Dendritic cell treated with granulocyte-macrophage colony-stimulating factor and Interleukin-4, amounts not matched to agents 40 ng/mL and 50 ng/mL, for 4 days (primary cell): ENCODE data around the gene TTC23L.
"Not testable (repeated sequence)": the region's sequence is repeated elsewhere in the genome, so short reads cannot be mapped to it uniquely, and the experiment has no call there.

ENCODE experiments used
- H3K27ac Mint-ChIP-seq: one replicate; pipeline ENCODE4 v1.8.0; 2022; ENCODE audit warnings: mild to moderate bottlenecking, mixed read lengths
- H3K27me3 Mint-ChIP-seq: one replicate; pipeline ENCODE4 v1.8.0; 2022; ENCODE audit warnings: mild to moderate bottlenecking, mixed read lengths
- H3K36me3 Mint-ChIP-seq: one replicate; pipeline ENCODE4 v1.8.0; 2022; ENCODE audit warnings: low read depth, mixed read lengths
- H3K4me1 Mint-ChIP-seq: one replicate; pipeline ENCODE4 v1.8.0; 2022; ENCODE audit warnings: low read depth, mixed read lengths
- H3K4me3 Mint-ChIP-seq: one replicate; pipeline ENCODE4 v1.8.0; 2022; ENCODE audit warnings: mild to moderate bottlenecking, moderate library complexity, mixed read lengths
- H3K9me3 Mint-ChIP-seq: one replicate; pipeline ENCODE4 v1.8.0; 2022; ENCODE audit warnings: mixed read lengths
- intact Hi-C: fragments of 100-400 bp; cut with micrococcal nuclease; formaldehyde crosslinking; loops from one replicate; pipeline ENCODE4 v1.15.0; 2022

The TTC23L gene

DNA sequence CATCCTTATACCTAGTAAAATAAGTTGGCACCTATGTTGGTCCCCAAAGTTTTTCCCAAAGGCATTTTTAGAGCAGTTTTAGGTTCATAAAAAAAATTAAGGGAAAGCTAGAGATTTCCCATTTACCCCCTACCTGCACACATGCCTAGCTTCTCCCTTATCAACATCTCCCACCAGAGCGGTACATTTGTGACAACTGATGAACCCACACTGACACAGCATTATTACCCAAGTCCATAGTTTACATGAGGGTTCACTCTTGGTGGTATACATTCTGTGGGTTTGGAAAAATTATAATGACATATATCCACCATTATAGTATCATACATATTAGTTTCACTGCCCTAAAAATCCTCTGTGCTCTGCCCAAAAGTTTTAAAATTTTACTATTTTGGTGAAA, 64.3 kb downstream of the TTC23L start:
- Mint-ChIP-seq H3K4me3 (no peak overlapping the region), H3K27ac (no peak overlapping the region), H3K36me3 (peaks cover 23% of the 10 kb centered on the region), H3K27me3 (no peaks in the 10 kb centered on the region), H3K4me1 (no peaks in the 10 kb centered on the region), H3K9me3 (no peaks in the 10 kb centered on the region)
- intact Hi-C loops = no loop called here

- Mint-ChIP-seq H3K27ac (no peak overlapping the region), H3K4me3 (no peak overlapping the region), H3K27me3 (no peaks in the 10 kb centered on the region), H3K9me3 (no peaks in the 10 kb centered on the region), H3K4me1 (no peaks in the 10 kb centered on the region), H3K36me3 (peaks cover 44% of the 10 kb centered on the region)
- intact Hi-C loops = no loop called here
Measured at GRCh38 chr5:34905564-34905963, 66.6 kb downstream of the TTC23L start.

GRCh38 chr5:34913072-34913471, 74.1 kb downstream of the TTC23L start:
- H3K9me3 Mint-ChIP-seq = no peaks in the 10 kb centered on the region
- peaks cover 47% of the 10 kb centered on the region for H3K36me3 Mint-ChIP-seq
- intact Hi-C loops = no loop called here
- peaks cover 28% of the 10 kb centered on the region for H3K4me1 Mint-ChIP-seq
- H3K27ac Mint-ChIP-seq = no peak overlapping the region
- no peaks in the 10 kb centered on the region for H3K27me3 Mint-ChIP-seq
- no peak overlapping the region for H3K4me3 Mint-ChIP-seq

GRCh38 chr5:34914671-34915138, 75.7 kb downstream of the TTC23L start:
- intact Hi-C loops = loop anchor here (1.0 kb wide), 1 partner anchor 15 kb away; the partner anchor contains the start of gene DNAJC21
- Mint-ChIP-seq H3K27me3 (no peaks in the 10 kb centered on the region), H3K4me3 (no peak overlapping the region), H3K4me1 (peaks cover 28% of the 10 kb centered on the region), H3K36me3 (peaks cover 40% of the 10 kb centered on the region), H3K9me3 (no peaks in the 10 kb centered on the region), H3K27ac (no peak overlapping the region)

GRCh38 chr5:34915139-34915855, 76.3 kb downstream of the TTC23L start, which contains the start of the genes BRIX1 and RAD1:
Gene BRIX1, plus strand, starts transcription at chr5:34915711. Its CDS starts 28 bp downstream, at chr5:34915739.
Gene RAD1, minus strand, starts transcription at chr5:34915504. Its CDS starts 612 bp downstream, at chr5:34914892.
- intact Hi-C loops = loop anchor here (1.0 kb wide), 1 partner anchor 14 kb away; the partner anchor contains the start of gene DNAJC21
- Mint-ChIP-seq H3K9me3 (no peaks in the 10 kb centered on the region), H3K27ac (no peak within 1 kb of the TSS), H3K27me3 (no peaks in the 10 kb centered on the region), H3K4me3 (no peak within 1 kb of the TSS), H3K4me1 (peaks cover 28% of the 10 kb centered on the region), H3K36me3 (peaks cover 36% of the 10 kb centered on the region)

GRCh38 chr5:34915856-34916192, 76.9 kb downstream of the TTC23L start:
- no peak overlapping the region for H3K4me3 Mint-ChIP-seq
- H3K36me3 Mint-ChIP-seq = peaks cover 36% of the 10 kb centered on the region
- no peaks in the 10 kb centered on the region for H3K27me3 Mint-ChIP-seq
- peaks cover 28% of the 10 kb centered on the region for H3K4me1 Mint-ChIP-seq
- intact Hi-C loops = loop anchor here (1.0 kb wide), 1 partner anchor 13 kb away; the partner anchor contains the start of gene DNAJC21
- H3K9me3 Mint-ChIP-seq = no peaks in the 10 kb centered on the region
- no peak overlapping the region for H3K27ac Mint-ChIP-seq

DNA sequence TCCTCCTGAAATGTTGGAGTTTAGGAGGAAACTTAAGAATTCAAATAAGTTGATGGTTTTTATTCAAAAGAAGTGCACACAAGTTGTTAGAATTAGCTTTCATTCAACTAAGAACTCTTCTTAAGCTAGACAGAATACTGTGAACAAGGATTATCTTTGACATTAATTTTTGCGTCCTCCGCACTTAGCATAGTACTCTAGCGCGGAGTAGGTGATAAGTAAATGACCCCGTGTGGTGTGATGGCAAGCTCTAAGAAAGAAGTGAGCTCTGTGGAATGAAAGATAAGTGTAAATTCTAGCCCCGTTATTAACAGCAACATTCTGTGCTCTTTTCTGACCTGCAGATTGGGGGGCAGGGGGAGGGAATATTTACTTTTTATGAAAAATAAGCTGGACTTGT, 77.6 kb downstream of the TTC23L start:
- Mint-ChIP-seq H3K4me1 (peaks cover 28% of the 10 kb centered on the region), H3K9me3 (no peaks in the 10 kb centered on the region), H3K4me3 (no peak overlapping the region), H3K27ac (no peak overlapping the region), H3K36me3 (peaks cover 34% of the 10 kb centered on the region), H3K27me3 (no peaks in the 10 kb centered on the region)
- intact Hi-C loops = no loop called here

GRCh38 chr5:34918025-34918424, 79.1 kb downstream of the TTC23L start:
- intact Hi-C loops = no loop called here
- H3K27me3 Mint-ChIP-seq = no peaks in the 10 kb centered on the region
- no peak overlapping the region for H3K4me3 Mint-ChIP-seq
- no peak overlapping the region for H3K27ac Mint-ChIP-seq
- no peaks in the 10 kb centered on the region for H3K9me3 Mint-ChIP-seq
- peaks cover 39% of the 10 kb centered on the region for H3K36me3 Mint-ChIP-seq
- H3K4me1 Mint-ChIP-seq = peaks cover 28% of the 10 kb centered on the region

- H3K27me3 Mint-ChIP-seq = no peaks in the 10 kb centered on the region
- no peaks in the 10 kb centered on the region for H3K9me3 Mint-ChIP-seq
- H3K4me1 Mint-ChIP-seq = peaks cover 32% of the 10 kb centered on the region
- intact Hi-C loops = no loop called here
- H3K4me3 Mint-ChIP-seq = no peak overlapping the region
- peaks cover 50% of the 10 kb centered on the region for H3K36me3 Mint-ChIP-seq
- H3K27ac Mint-ChIP-seq = no peak overlapping the region
Measured at GRCh38 chr5:34919077-34919476, 80.1 kb downstream of the TTC23L start.

DNA sequence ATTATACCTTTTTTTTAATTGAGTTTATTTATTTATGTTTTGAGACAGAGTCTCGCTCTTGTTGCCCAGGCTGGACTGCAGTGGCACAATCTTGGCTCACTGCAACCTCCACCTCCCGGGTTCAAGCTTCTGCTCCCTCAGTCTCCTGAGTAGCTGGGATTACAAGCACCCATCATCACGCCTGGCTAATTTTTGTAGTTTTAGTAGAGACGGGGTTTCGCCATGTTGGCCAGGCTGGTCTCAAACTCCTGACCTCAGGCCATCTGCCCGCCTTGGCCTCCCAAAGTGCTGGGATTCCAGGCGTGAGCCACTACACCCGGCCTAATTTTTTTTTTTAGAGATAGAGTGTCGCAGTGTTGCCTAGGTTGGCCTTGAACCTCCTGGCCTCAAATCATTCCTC, 84.3 kb downstream of the TTC23L start:
- Mint-ChIP-seq H3K4me1 (peaks cover 14% of the 10 kb centered on the region), H3K36me3 (peaks cover 71% of the 10 kb centered on the region)
- not testable (repeated sequence) for H3K4me3 Mint-ChIP-seq, H3K9me3 Mint-ChIP-seq, H3K27ac Mint-ChIP-seq, H3K27me3 Mint-ChIP-seq
- intact Hi-C loops = loop anchor here (10.0 kb wide), 1 partner anchor 1232 kb away; the partner anchor contains the start of genes LMBRD2 and SKP2

- Mint-ChIP-seq H3K9me3 (no peaks in the 10 kb centered on the region), H3K4me1 (peaks cover 17% of the 10 kb centered on the region), H3K27me3 (no peaks in the 10 kb centered on the region), H3K4me3 (no peak overlapping the region), H3K36me3 (peaks cover 66% of the 10 kb centered on the region), H3K27ac (no peak overlapping the region)
- intact Hi-C loops = loop anchor here (10.0 kb wide), 1 partner anchor 1231 kb away; the partner anchor contains the start of genes LMBRD2 and SKP2
Measured at GRCh38 chr5:34923694-34924461, 84.9 kb downstream of the TTC23L start.

- intact Hi-C loops = loop anchor here (10.0 kb wide), 1 partner anchor 1230 kb away; the partner anchor contains the start of genes LMBRD2 and SKP2
- Mint-ChIP-seq H3K36me3 (peaks cover 63% of the 10 kb centered on the region), H3K4me1 (peaks cover 17% of the 10 kb centered on the region), H3K4me3 (no peak overlapping the region), H3K9me3 (no peaks in the 10 kb centered on the region), H3K27ac (no peak overlapping the region), H3K27me3 (no peaks in the 10 kb centered on the region)
Measured at GRCh38 chr5:34924462-34924765, 85.5 kb downstream of the TTC23L start.

DNA sequence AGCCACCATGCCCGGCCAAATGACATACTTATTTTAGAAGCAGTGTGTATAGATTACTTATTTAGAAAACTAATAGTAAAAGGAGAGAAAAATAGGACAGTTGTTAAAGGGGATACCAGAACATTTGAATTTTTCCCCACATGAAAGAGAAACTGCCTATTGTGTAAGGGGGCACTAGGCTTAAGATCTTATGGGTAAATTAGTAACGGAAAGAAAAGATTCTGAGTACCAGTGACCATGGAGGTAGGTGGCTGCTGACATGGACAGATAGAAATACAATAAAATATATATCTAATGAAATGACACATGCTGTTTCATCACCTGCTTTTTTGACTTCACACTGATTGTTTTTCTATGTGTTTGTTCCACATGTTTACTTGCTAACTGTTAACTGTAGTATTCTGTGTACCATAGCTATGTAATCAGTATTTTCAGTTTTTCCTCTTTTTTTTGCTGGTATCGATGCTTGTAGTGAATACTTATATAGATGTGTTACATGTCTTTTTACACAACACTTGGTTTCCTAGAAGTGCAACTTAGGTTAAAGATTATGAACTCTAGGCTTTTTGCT, 87.4 kb downstream of the TTC23L start:
- no peak overlapping the region for H3K4me3 Mint-ChIP-seq
- no peaks in the 10 kb centered on the region for H3K9me3 Mint-ChIP-seq
- peaks cover 26% of the 10 kb centered on the region for H3K4me1 Mint-ChIP-seq
- H3K36me3 Mint-ChIP-seq = peaks cover 59% of the 10 kb centered on the region
- no peak overlapping the region for H3K27ac Mint-ChIP-seq
- no peaks in the 10 kb centered on the region for H3K27me3 Mint-ChIP-seq
- intact Hi-C loops = loop anchor here (10.0 kb wide), 1 partner anchor 1228 kb away; the partner anchor contains the start of genes LMBRD2 and SKP2

DNA sequence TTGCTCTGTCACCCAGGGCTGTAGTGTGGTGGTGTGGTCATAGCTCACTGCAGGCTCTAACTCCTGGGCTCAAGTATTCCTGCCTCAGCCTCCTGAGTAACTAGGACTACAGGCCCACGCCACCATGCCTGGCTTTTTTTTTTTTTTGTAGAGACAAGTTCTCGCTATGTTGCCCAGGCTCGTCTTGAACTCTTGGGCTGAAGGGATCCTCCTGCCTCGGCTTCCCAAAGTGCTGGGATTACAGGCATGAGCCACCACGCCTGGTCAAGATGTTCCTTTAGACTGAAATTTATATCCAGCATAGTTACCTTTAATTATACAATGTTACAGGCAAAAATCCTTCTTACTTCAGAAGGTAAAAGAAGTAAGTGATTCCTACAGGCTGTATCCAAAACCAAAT, 88.8 kb downstream of the TTC23L start:
- Mint-ChIP-seq H3K4me3 (no peak overlapping the region), H3K27me3 (no peaks in the 10 kb centered on the region), H3K36me3 (peaks cover 52% of the 10 kb centered on the region), H3K4me1 (peaks cover 31% of the 10 kb centered on the region), H3K9me3 (no peaks in the 10 kb centered on the region), H3K27ac (peak overlapping the region; percentile 28)
- intact Hi-C loops = loop anchor here (10.0 kb wide), 1 partner anchor 1227 kb away; the partner anchor contains the start of genes LMBRD2 and SKP2
